SK-N-SH treated with all-trans-retinoic acid at 6 μM for 48 hours (cell line): ENCODE results near the gene PRKAG3.

Experiments
- ATAC-seq: fragments of 200-7000 bp; cut with Tn5 transposase; 3 replicates; pipeline ENCODE4 v1.9.1; 2020; ENCODE audit warnings: mild to moderate bottlenecking, moderate library complexity
- ARNTL ChIP-seq: fragments of 450-650 bp; formaldehyde crosslinking; IDR thresholded peaks from 2 replicates; pipeline ENCODE4 v1.5.0; 2020; ENCODE audit warnings: low read depth, mild to moderate bottlenecking, moderate library complexity, borderline replicate concordance
- BACH2 ChIP-seq: fragments of 250-450 bp; sonication (Bioruptor Pico); IDR thresholded peaks from 2 replicates; pipeline ENCODE4 v1.9.0; 2021; ENCODE audit warnings: mild to moderate bottlenecking, borderline replicate concordance
- CSDC2 ChIP-seq: fragments of 250-450 bp; sonication (Bioruptor Pico); IDR thresholded peaks from 2 replicates; pipeline ENCODE4 v1.5.0; 2020; ENCODE audit warnings: mild to moderate bottlenecking, moderate library complexity
- ESRRG ChIP-seq: fragments of 250-450 bp; sonication (Bioruptor Pico); IDR thresholded peaks from 2 replicates; pipeline ENCODE4 v1.6.1; 2021; ENCODE audit warnings: mild to moderate bottlenecking
- GLIS3 ChIP-seq: fragments of 250-450 bp; sonication (Bioruptor Pico); IDR thresholded peaks from 2 replicates; pipeline ENCODE4 v1.5.0; 2020; ENCODE audit warnings: mild to moderate bottlenecking, moderate library complexity
- ISL1 ChIP-seq: fragments of 250-450 bp; sonication (Bioruptor Pico); IDR thresholded peaks from 2 replicates; pipeline ENCODE4 v2.1.2; 2022; ENCODE audit warnings: mild to moderate bottlenecking, moderate library complexity
- PPARA ChIP-seq: fragments of 250-450 bp; sonication (Bioruptor Pico); IDR thresholded peaks from 2 replicates; pipeline ENCODE4 v1.5.0; 2020; ENCODE audit warnings: mild to moderate bottlenecking, borderline replicate concordance
- SNAI2 ChIP-seq: fragments of 250-450 bp; sonication (Bioruptor Pico); IDR thresholded peaks from 2 replicates; pipeline ENCODE4 v1.5.0; 2020; ENCODE audit warnings: mild to moderate bottlenecking, moderate library complexity
- TCF4 ChIP-seq: fragments of 250-450 bp; sonication (Bioruptor Pico); IDR thresholded peaks from 2 replicates; pipeline ENCODE4 v1.8.0; 2021; ENCODE audit warnings: mild to moderate bottlenecking, moderate library complexity, borderline replicate concordance
- TOX ChIP-seq: fragments of 250-450 bp; sonication (Bioruptor Pico); IDR thresholded peaks from 2 replicates; pipeline ENCODE4 v1.8.0; 2021; ENCODE audit warnings: mild to moderate bottlenecking, moderate library complexity, borderline replicate concordance
- ZC3H10 ChIP-seq: fragments of 250-450 bp; sonication (Bioruptor Pico); IDR thresholded peaks from 2 replicates; pipeline ENCODE4 v1.5.1; 2021; ENCODE audit warnings: mild to moderate bottlenecking, moderate library complexity
- ZFP3 ChIP-seq: fragments of 250-450 bp; sonication (Bioruptor Pico); IDR thresholded peaks from 2 replicates; pipeline ENCODE4 v1.5.0; 2020; ENCODE audit warnings: mild to moderate bottlenecking, moderate library complexity
- ZNF565 ChIP-seq: fragments of 450-650 bp; formaldehyde crosslinking; conservative IDR thresholded peaks from 2 replicates; pipeline ENCODE4 v1.5.0; 2020; ENCODE audit warnings: low read depth, mild to moderate bottlenecking, moderate library complexity
- ZNF70 ChIP-seq: fragments of 450-650 bp; formaldehyde crosslinking; IDR thresholded peaks from 2 replicates; pipeline ENCODE4 v1.5.0; 2020; ENCODE audit warnings: mild to moderate bottlenecking, moderate library complexity
- ZNF8 ChIP-seq: fragments of 450-650 bp; formaldehyde crosslinking; IDR thresholded peaks from 2 replicates; pipeline ENCODE4 v1.5.0; 2020; ENCODE audit warnings: mild to moderate bottlenecking, moderate library complexity
- TF ChIP-seq, protein P1 (sequence below): fragments of 250-450 bp; sonication (Bioruptor Pico); IDR thresholded peaks from 2 replicates; pipeline ENCODE4 v1.5.1; 2020; ENCODE audit warnings: low read depth, mild to moderate bottlenecking, moderate library complexity
- TF ChIP-seq, protein P2 (sequence below): fragments of 250-450 bp; sonication (Bioruptor Pico); IDR thresholded peaks from 2 replicates; pipeline ENCODE4 v1.5.0; 2020; ENCODE audit warnings: mild to moderate bottlenecking, moderate library complexity
- TF ChIP-seq, protein P3 (sequence below): fragments of 250-450 bp; sonication (Bioruptor Pico); IDR thresholded peaks from 2 replicates; pipeline ENCODE4 v1.8.0; 2021; ENCODE audit warnings: low read depth, mild to moderate bottlenecking, moderate library complexity, borderline replicate concordance
- TF ChIP-seq, protein P4 (sequence below): fragments of 250-450 bp; sonication (Bioruptor Pico); IDR thresholded peaks from 2 replicates; pipeline ENCODE4 v1.5.1; 2021; ENCODE audit warnings: mild to moderate bottlenecking, moderate library complexity

Gene PRKAG3

DNA sequence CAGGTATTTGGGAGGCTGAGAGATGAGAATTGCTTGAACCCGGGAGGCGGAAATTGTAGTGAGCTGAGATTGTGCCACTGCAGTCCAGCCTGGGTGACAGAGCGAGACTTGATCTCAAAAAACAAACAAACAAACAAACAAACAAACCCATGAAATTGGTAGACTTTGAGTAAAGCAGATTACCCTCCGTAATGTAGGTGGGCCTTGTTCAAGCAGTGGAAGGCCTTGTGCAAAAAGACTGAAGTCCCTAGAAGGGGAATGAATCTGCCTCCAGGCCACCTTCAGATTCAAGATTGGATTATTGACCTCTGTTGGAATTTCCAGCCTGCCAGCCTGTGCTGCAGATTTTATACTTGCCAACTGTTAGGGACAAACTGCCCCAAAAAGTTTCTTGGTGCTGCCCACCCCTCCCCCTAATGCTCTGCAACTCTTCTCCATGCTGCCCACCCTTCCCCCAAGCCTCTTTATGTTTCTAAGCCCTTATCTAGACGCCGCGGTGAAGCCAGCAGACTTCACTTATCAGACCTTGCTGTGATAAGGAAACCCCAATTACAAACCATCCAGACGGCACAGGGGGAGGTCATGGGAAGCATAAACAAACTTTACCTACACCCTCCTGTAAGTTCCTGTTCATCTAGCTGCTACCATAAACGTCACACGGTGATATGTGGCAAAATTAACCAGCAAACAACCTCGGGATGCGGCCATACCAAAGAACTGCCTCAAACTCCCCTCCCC lies 32.7 kb downstream of the PRKAG3 start (continued):
- TF ChIP-seq TOX (CRISPR knock-in tag): no peak
- no peak for TF ChIP-seq SNAI2 (CRISPR knock-in tag)
- no peak for TF ChIP-seq BACH2 (CRISPR knock-in tag)
- TF ChIP-seq, protein P1, sequence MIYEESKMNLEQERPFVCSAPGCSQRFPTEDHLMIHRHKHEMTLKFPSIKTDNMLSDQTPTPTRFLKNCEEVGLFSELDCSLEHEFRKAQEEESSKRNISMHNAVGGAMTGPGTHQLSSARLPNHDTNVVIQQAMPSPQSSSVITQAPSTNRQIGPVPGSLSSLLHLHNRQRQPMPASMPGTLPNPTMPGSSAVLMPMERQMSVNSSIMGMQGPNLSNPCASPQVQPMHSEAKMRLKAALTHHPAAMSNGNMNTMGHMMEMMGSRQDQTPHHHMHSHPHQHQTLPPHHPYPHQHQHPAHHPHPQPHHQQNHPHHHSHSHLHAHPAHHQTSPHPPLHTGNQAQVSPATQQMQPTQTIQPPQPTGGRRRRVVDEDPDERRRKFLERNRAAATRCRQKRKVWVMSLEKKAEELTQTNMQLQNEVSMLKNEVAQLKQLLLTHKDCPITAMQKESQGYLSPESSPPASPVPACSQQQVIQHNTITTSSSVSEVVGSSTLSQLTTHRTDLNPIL (CRISPR knock-in tag): no peak
- TF ChIP-seq, protein P2, sequence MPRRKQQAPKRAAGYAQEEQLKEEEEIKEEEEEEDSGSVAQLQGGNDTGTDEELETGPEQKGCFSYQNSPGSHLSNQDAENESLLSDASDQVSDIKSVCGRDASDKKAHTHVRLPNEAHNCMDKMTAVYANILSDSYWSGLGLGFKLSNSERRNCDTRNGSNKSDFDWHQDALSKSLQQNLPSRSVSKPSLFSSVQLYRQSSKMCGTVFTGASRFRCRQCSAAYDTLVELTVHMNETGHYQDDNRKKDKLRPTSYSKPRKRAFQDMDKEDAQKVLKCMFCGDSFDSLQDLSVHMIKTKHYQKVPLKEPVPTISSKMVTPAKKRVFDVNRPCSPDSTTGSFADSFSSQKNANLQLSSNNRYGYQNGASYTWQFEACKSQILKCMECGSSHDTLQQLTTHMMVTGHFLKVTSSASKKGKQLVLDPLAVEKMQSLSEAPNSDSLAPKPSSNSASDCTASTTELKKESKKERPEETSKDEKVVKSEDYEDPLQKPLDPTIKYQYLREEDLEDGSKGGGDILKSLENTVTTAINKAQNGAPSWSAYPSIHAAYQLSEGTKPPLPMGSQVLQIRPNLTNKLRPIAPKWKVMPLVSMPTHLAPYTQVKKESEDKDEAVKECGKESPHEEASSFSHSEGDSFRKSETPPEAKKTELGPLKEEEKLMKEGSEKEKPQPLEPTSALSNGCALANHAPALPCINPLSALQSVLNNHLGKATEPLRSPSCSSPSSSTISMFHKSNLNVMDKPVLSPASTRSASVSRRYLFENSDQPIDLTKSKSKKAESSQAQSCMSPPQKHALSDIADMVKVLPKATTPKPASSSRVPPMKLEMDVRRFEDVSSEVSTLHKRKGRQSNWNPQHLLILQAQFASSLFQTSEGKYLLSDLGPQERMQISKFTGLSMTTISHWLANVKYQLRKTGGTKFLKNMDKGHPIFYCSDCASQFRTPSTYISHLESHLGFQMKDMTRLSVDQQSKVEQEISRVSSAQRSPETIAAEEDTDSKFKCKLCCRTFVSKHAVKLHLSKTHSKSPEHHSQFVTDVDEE (CRISPR knock-in tag): no peak
- no peak for TF ChIP-seq CSDC2 (CRISPR knock-in tag)
- TF ChIP-seq TCF4 (CRISPR knock-in tag): no peak
- no peak for TF ChIP-seq ZFP3 (CRISPR knock-in tag)

DNA sequence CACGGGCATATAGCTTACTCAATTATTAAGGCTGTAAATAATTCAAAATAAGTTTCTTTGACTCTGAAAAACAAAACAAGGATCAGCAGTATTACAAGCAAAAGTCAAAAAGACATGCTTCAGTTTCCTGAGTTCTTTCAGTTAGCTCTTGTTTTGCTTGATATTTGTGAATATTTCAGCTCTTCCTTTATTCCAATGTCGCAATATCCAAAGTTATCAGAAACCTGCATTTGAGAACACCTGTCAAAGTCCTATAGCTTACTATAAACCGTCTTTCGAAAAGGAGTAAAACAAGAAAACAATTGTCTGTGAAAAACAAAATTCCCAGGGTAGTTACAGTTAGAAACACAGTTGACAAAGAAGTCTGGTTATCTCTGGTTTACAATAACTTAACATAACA lies 34.9 kb downstream of the PRKAG3 start:
- TF ChIP-seq, protein P3, sequence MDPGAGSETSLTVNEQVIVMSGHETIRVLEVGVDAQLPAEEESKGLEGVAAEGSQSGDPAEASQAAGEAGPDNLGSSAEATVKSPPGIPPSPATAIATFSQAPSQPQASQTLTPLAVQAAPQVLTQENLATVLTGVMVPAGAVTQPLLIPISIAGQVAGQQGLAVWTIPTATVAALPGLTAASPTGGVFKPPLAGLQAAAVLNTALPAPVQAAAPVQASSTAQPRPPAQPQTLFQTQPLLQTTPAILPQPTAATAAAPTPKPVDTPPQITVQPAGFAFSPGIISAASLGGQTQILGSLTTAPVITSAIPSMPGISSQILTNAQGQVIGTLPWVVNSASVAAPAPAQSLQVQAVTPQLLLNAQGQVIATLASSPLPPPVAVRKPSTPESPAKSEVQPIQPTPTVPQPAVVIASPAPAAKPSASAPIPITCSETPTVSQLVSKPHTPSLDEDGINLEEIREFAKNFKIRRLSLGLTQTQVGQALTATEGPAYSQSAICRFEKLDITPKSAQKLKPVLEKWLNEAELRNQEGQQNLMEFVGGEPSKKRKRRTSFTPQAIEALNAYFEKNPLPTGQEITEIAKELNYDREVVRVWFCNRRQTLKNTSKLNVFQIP (CRISPR knock-in tag): no peak
- TF ChIP-seq, protein P1 (CRISPR knock-in tag): no peak
- no peak for TF ChIP-seq ZNF565 (CRISPR knock-in tag)
- TF ChIP-seq PPARA (CRISPR knock-in tag): no peak
- no peak for TF ChIP-seq GLIS3 (CRISPR knock-in tag)
- TF ChIP-seq, protein P4, sequence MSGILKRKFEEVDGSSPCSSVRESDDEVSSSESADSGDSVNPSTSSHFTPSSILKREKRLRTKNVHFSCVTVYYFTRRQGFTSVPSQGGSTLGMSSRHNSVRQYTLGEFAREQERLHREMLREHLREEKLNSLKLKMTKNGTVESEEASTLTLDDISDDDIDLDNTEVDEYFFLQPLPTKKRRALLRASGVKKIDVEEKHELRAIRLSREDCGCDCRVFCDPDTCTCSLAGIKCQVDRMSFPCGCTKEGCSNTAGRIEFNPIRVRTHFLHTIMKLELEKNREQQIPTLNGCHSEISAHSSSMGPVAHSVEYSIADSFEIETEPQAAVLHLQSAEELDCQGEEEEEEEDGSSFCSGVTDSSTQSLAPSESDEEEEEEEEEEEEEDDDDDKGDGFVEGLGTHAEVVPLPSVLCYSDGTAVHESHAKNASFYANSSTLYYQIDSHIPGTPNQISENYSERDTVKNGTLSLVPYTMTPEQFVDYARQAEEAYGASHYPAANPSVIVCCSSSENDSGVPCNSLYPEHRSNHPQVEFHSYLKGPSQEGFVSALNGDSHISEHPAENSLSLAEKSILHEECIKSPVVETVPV (CRISPR knock-in tag): no peak
- no peak for TF ChIP-seq SNAI2 (CRISPR knock-in tag)
- no peak for TF ChIP-seq CSDC2 (CRISPR knock-in tag)
- TF ChIP-seq ESRRG: no peak
- TF ChIP-seq ZC3H10: no peak
- no peak for TF ChIP-seq ARNTL (CRISPR knock-in tag)
- no peak for TF ChIP-seq ZNF8 (CRISPR knock-in tag)
- TF ChIP-seq ZNF70 (CRISPR knock-in tag): no peak
- TF ChIP-seq BACH2 (CRISPR knock-in tag): no peak
- no peak for ATAC-seq

DNA sequence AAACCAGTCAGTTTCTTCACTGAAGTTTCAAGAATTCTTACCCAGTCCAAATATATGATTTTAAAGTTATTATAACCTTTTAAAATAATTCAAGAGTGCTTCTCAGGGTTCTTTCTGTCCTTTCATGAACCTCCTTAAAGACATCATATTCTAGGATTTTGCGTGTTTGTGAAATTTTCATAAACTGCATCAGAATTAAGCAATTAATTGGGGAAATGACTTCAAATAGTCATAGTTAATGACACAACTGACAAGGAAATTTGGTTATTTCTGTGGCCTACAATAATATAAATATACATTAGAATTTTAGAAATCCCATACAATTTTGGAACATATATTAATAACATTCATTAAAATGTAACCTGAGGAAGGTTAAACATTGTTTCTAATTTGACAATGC lies 39.2 kb downstream of the PRKAG3 start:
- ATAC-seq: no peak
- TF ChIP-seq, protein P4 (CRISPR knock-in tag): no peak
- no peak for TF ChIP-seq CSDC2 (CRISPR knock-in tag)
- no peak for TF ChIP-seq ISL1 (CRISPR knock-in tag)
- TF ChIP-seq, protein P3 (CRISPR knock-in tag): no peak
- no peak for TF ChIP-seq ESRRG
- no peak for TF ChIP-seq BACH2 (CRISPR knock-in tag)
- no peak for TF ChIP-seq ARNTL (CRISPR knock-in tag)
- TF ChIP-seq, protein P1 (CRISPR knock-in tag): no peak
- no peak for TF ChIP-seq TOX (CRISPR knock-in tag)
- TF ChIP-seq ZNF70 (CRISPR knock-in tag): no peak
